HepG2 (cell line): ENCODE data around the gene SEPHS2. TPM values are rescaled to one million over a fixed set of nuclear protein-coding genes. Genes with fewer than 3 reads are reported as not detected.

Experiments
- MLLT10 ChIP-seq: sonication (generic); formaldehyde crosslinking; IDR thresholded peaks from 2 replicates; pipeline ENCODE4 v1.4.0; 2020; ENCODE audit warnings: missing genetic modification reagents
- RAD21 ChIP-seq: fragments of 450-650 bp; formaldehyde crosslinking; IDR thresholded peaks from 2 replicates; pipeline ENCODE4 v1.5.0; 2020; ENCODE audit warnings: mild to moderate bottlenecking
- XRCC5 ChIP-seq: fragments of 200-400 bp; formaldehyde crosslinking; optimal IDR thresholded peaks from 2 replicates; pipeline ENCODE3; 2017; ENCODE audit warnings: mild to moderate bottlenecking, low read length
- ZNF333 ChIP-seq: sonication (generic); formaldehyde crosslinking; IDR thresholded peaks from 2 replicates; pipeline ENCODE4 v1.4.0; 2020; ENCODE audit warnings: mild to moderate bottlenecking, missing genetic modification reagents, borderline replicate concordance
- ZNF382 ChIP-seq: sonication (generic); formaldehyde crosslinking; IDR thresholded peaks from 2 replicates; pipeline ENCODE4 v1.5.0; 2020; ENCODE audit warnings: missing genetic modification reagents, mild to moderate bottlenecking, borderline replicate concordance
- ZSCAN29 ChIP-seq: sonication (generic); formaldehyde crosslinking; conservative IDR thresholded peaks from 2 replicates; pipeline ENCODE4 v1.4.0; 2020; ENCODE audit warnings: mild to moderate bottlenecking, missing genetic modification reagents
- polyA plus RNA-seq, 8 experiments: library from polyadenylated mRNA; depleted of rRNA in 3 of 8; stranded (reverse) in 7 of 8; unstranded in 1 of 8; fragments of >200 nt; fragmentation: Illumina TruSeq in 4 of 8; extraction: Trizol in 4 of 8; gene quantifications; 2 replicates each; pipeline versions ENCODE4 v1.2.1 to v1.2.3, GENCODE V29; 2011 to 2016; ENCODE audit warnings: low read depth in 4 of 8, missing spikeins in 1 of 8, mixed read lengths in 1 of 8; ENCODE audit not compliant: insufficient read depth in 1 of 8
- total RNA-seq, 5 experiments: library from RNA; depleted of rRNA; stranded (reverse); fragments of >200 nt; fragmentation: Illumina TruSeq; extraction: Trizol; gene quantifications; 2 replicates each; pipeline ENCODE4 v1.2.3, GENCODE V29; 2016; ENCODE audit warnings: low read depth in 1 of 5
- TF ChIP-seq, protein P1 (sequence below): sonication (generic); formaldehyde crosslinking; IDR thresholded peaks from 2 replicates; pipeline ENCODE4 v1.5.1; 2020; ENCODE audit warnings: mild to moderate bottlenecking, missing genetic modification reagents, borderline replicate concordance
- TF ChIP-seq, protein P2 (sequence below): sonication (generic); formaldehyde crosslinking; IDR thresholded peaks from 2 replicates; pipeline ENCODE4 v1.4.0; 2020; ENCODE audit warnings: missing genetic modification reagents
- TF ChIP-seq, protein P3 (sequence below), 2 experiments: sonication (generic) in 1 of 2; formaldehyde crosslinking in 1 of 2; IDR thresholded peaks; 2 replicates each; pipeline versions ENCODE4 v1.5.1 to v1.6.1; 2011 to 2020; ENCODE audit warnings: borderline replicate concordance in 1 of 2, low read depth in 1 of 2, low read length in 1 of 2, mild to moderate bottlenecking in 1 of 2, missing genetic modification reagents in 1 of 2, moderate library complexity in 1 of 2
- TF ChIP-seq, protein P4 (sequence below): IDR thresholded peaks from 2 replicates; pipeline ENCODE4 v1.6.1; 2016; ENCODE audit warnings: mild to moderate bottlenecking

Gene SEPHS2
- total and polyA plus RNA-seq, 2 of the 13 experiments (the other 11 are each of a cell fraction or from before 2014, with no cell fraction given) = 20.7 to 127 TPM

DNA sequence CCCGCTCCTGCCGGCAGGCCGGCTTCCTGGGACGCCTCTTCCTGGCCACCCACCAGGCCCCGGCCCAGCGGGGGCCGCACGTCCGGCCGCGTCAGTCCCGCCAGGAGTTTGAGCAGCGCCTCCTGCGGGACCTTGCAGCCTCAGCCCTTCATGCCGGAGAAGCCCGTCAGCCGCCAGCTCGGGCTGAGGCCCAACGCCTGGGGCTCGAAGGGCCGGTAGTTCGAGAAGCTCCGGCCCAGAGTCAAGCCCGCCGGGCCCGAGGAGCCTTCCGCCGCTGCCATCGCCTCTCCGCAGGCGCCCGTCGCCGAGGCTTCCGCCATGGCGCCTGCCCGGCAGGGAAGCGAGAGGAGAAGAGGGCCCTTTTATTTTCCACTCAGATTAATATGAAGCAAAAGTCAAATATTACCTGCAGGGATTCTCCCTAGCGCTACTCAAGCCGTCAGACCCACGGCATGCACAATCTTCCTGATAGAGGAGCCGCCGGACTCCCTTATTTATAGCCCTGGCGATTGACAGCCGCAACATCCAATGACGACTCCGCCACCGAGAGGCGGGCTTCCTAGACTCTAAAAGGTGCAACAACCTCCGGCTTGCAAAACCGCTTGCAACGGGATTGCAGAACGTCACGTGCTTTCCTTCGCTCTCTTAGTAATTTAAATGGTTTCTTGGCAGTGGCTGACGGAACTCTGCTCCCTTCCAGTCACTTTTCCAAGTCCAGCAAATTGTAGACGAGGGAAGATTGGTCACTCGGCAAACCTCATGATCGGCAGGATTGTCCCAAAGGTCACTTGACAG lies at the start of gene SEPHS2 (continued):
- TF ChIP-seq XRCC5 (peak; percentile 62), ZSCAN29 (0 out of 2 replicates have a peak, but pooled peaks have one; percentile 61), ZNF333 (peak; percentile 89; the same call in 1 of the 2 replicates), MLLT10 (CRISPR knock-in tag) (0 out of 2 replicates have a peak, but pooled peaks have one; percentile 58), ZNF382 (CRISPR knock-in tag) (no peak), RAD21 (CRISPR knock-in tag) (peak; percentile 46)
- TF ChIP-seq, protein P1, sequence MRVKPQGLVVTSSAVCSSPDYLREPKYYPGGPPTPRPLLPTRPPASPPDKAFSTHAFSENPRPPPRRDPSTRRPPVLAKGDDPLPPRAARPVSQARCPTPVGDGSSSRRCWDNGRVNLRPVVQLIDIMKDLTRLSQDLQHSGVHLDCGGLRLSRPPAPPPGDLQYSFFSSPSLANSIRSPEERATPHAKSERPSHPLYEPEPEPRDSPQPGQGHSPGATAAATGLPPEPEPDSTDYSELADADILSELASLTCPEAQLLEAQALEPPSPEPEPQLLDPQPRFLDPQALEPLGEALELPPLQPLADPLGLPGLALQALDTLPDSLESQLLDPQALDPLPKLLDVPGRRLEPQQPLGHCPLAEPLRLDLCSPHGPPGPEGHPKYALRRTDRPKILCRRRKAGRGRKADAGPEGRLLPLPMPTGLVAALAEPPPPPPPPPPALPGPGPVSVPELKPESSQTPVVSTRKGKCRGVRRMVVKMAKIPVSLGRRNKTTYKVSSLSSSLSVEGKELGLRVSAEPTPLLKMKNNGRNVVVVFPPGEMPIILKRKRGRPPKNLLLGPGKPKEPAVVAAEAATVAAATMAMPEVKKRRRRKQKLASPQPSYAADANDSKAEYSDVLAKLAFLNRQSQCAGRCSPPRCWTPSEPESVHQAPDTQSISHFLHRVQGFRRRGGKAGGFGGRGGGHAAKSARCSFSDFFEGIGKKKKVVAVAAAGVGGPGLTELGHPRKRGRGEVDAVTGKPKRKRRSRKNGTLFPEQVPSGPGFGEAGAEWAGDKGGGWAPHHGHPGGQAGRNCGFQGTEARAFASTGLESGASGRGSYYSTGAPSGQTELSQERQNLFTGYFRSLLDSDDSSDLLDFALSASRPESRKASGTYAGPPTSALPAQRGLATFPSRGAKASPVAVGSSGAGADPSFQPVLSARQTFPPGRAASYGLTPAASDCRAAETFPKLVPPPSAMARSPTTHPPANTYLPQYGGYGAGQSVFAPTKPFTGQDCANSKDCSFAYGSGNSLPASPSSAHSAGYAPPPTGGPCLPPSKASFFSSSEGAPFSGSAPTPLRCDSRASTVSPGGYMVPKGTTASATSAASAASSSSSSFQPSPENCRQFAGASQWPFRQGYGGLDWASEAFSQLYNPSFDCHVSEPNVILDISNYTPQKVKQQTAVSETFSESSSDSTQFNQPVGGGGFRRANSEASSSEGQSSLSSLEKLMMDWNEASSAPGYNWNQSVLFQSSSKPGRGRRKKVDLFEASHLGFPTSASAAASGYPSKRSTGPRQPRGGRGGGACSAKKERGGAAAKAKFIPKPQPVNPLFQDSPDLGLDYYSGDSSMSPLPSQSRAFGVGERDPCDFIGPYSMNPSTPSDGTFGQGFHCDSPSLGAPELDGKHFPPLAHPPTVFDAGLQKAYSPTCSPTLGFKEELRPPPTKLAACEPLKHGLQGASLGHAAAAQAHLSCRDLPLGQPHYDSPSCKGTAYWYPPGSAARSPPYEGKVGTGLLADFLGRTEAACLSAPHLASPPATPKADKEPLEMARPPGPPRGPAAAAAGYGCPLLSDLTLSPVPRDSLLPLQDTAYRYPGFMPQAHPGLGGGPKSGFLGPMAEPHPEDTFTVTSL (CRISPR knock-in tag) = no peak
- TF ChIP-seq, protein P2, sequence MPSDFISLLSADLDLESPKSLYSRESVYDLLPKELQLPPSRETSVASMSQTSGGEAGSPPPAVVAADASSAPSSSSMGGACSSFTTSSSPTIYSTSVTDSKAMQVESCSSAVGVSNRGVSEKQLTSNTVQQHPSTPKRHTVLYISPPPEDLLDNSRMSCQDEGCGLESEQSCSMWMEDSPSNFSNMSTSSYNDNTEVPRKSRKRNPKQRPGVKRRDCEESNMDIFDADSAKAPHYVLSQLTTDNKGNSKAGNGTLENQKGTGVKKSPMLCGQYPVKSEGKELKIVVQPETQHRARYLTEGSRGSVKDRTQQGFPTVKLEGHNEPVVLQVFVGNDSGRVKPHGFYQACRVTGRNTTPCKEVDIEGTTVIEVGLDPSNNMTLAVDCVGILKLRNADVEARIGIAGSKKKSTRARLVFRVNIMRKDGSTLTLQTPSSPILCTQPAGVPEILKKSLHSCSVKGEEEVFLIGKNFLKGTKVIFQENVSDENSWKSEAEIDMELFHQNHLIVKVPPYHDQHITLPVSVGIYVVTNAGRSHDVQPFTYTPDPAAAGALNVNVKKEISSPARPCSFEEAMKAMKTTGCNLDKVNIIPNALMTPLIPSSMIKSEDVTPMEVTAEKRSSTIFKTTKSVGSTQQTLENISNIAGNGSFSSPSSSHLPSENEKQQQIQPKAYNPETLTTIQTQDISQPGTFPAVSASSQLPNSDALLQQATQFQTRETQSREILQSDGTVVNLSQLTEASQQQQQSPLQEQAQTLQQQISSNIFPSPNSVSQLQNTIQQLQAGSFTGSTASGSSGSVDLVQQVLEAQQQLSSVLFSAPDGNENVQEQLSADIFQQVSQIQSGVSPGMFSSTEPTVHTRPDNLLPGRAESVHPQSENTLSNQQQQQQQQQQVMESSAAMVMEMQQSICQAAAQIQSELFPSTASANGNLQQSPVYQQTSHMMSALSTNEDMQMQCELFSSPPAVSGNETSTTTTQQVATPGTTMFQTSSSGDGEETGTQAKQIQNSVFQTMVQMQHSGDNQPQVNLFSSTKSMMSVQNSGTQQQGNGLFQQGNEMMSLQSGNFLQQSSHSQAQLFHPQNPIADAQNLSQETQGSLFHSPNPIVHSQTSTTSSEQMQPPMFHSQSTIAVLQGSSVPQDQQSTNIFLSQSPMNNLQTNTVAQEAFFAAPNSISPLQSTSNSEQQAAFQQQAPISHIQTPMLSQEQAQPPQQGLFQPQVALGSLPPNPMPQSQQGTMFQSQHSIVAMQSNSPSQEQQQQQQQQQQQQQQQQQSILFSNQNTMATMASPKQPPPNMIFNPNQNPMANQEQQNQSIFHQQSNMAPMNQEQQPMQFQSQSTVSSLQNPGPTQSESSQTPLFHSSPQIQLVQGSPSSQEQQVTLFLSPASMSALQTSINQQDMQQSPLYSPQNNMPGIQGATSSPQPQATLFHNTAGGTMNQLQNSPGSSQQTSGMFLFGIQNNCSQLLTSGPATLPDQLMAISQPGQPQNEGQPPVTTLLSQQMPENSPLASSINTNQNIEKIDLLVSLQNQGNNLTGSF = 0 out of 2 replicates have a peak, but pooled peaks have one; percentile 37
- TF ChIP-seq, protein P3, sequence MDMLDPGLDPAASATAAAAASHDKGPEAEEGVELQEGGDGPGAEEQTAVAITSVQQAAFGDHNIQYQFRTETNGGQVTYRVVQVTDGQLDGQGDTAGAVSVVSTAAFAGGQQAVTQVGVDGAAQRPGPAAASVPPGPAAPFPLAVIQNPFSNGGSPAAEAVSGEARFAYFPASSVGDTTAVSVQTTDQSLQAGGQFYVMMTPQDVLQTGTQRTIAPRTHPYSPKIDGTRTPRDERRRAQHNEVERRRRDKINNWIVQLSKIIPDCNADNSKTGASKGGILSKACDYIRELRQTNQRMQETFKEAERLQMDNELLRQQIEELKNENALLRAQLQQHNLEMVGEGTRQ (IDR thresholded peaks at IDR 0.05; ENCODE audit: low read depth, low read length) = peak; percentile 86
- TF ChIP-seq, protein P3 (CRISPR knock-in tag; IDR thresholded peaks at IDR 0.05; ENCODE audit: borderline replicate concordance) = peak; percentile 88; the same call in 1 of the 2 replicates
- TF ChIP-seq, protein P4, sequence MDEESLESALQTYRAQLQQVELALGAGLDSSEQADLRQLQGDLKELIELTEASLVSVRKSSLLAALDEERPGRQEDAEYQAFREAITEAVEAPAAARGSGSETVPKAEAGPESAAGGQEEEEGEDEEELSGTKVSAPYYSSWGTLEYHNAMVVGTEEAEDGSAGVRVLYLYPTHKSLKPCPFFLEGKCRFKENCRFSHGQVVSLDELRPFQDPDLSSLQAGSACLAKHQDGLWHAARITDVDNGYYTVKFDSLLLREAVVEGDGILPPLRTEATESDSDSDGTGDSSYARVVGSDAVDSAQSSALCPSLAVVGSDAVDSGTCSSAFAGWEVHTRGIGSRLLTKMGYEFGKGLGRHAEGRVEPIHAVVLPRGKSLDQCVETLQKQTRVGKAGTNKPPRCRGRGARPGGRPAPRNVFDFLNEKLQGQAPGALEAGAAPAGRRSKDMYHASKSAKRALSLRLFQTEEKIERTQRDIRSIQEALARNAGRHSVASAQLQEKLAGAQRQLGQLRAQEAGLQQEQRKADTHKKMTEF (CRISPR knock-in tag) = peak; percentile 81
